ENCODE measurements around the gene HEYL. TPM values are rescaled to one million over a fixed set of nuclear protein-coding genes. Genes with fewer than 3 reads are reported as not detected.

Gene HEYL
- total RNA-seq, 1 experiment from 2014 or later: 8.8 TPM

GRCh38 chr1:39635205-39635870, 4.1 kb downstream of the HEYL start:
- no TSS peak for BruUV-seq (replicated peaks)
- no peak overlapping the region for H3K4me3 ChIP-seq (replicated peaks in 1 of 2; ENCODE audit: low read depth in 1 of 2, low read length in 2 of 2)
- ChIA-PET RAD21 (ENCODE audit: low non-redundant PET in 1 of 2, low total read pairs in 2 of 2, uncharacterized antibody in 2 of 2, unreplicated experiment in 2 of 2) (no interaction called here), CTCF (no interaction called here), POLR2A (no interaction called here)
- TF ChIP-seq SP1 (IDR thresholded peaks at IDR 0.05; ENCODE audit: low read depth) (no peak), POLR2AphosphoS5 (IDR thresholded peaks at IDR 0.05; ENCODE audit: low read depth, low read length) (no peak), SRF (IDR thresholded peaks at IDR 0.05; ENCODE audit: low read depth) (no peak), CEBPB (IDR thresholded peaks at IDR 0.05; ENCODE audit: low read depth) (no peak), JUND (IDR thresholded peaks at IDR 0.05) (no peak), FOSL1 (IDR thresholded peaks at IDR 0.05; ENCODE audit: low read depth) (no peak), TCF7L2 (IDR thresholded peaks at IDR 0.05; ENCODE audit: borderline replicate concordance, extremely low read depth, insufficient read depth, insufficient read length) (no peak), ZNF274 (IDR thresholded peaks at IDR 0.05; ENCODE audit: low read depth, low read length) (no peak)
- DNase-seq (ENCODE audit: low read depth, low spot score) (no peak), ATAC-seq (no peak)
- intact Hi-C loops (cut with micrococcal nuclease): no loop called here
- H3K9me3 ChIP-seq (ENCODE audit: control insufficient read depth in 1 of 2, insufficient read depth in 1 of 2, low read depth in 1 of 2, low read length in 2 of 2): no peaks in the 10 kb centered on the region
- H3K27me3 ChIP-seq (ENCODE audit: insufficient read depth, low read length): no peaks in the 10 kb centered on the region
- H2AFZ ChIP-seq (ENCODE audit: low read depth, low read length, poor library complexity, severe bottlenecking): no peak overlapping the region
- no peak overlapping the region for H3K9ac ChIP-seq (ENCODE audit: low read length)
- no peaks in the 10 kb centered on the region for H3K79me2 ChIP-seq (ENCODE audit: insufficient read depth, low read length)
- H3K4me1 ChIP-seq (ENCODE audit: control insufficient read depth in 1 of 2, insufficient read depth in 2 of 2, low read length in 2 of 2): peaks cover 7 to 14% of the 10 kb centered on the region in 2 experiments
- H3K9me2 ChIP-seq (ENCODE audit: insufficient read depth): no peaks in the 10 kb centered on the region
- H3K27ac ChIP-seq (ENCODE audit: low read depth, low read length): no peak overlapping the region
- peaks cover 0 to 4% of the 10 kb centered on the region in 2 experiments; a peak in 1 of 4 replicates for H3K36me3 ChIP-seq (ENCODE audit: control insufficient read depth in 1 of 2, insufficient read depth in 2 of 2, low read length in 2 of 2)
- H3K4me2 ChIP-seq (ENCODE audit: low read length): no peak overlapping the region
- no peaks in the 10 kb centered on the region for H4K20me1 ChIP-seq (ENCODE audit: insufficient read depth)

GRCh38 chr1:39633422-39633821, 6.0 kb downstream of the HEYL start:
- ChIA-PET POLR2A (no interaction called here), RAD21 (ENCODE audit: low non-redundant PET in 1 of 2, low total read pairs in 2 of 2, uncharacterized antibody in 2 of 2, unreplicated experiment in 2 of 2) (no interaction called here), CTCF (no interaction called here)
- Histone ChIP-seq H3K4me3 (replicated peaks in 1 of 2; ENCODE audit: low read depth in 1 of 2, low read length in 2 of 2) (no peak overlapping the region), H3K36me3 (ENCODE audit: control insufficient read depth in 1 of 2, insufficient read depth in 2 of 2, low read length in 2 of 2) (peaks cover 0 to 4% of the 10 kb centered on the region in 2 experiments; a peak in 2 of 4 replicates), H4K20me1 (ENCODE audit: insufficient read depth) (no peaks in the 10 kb centered on the region), H3K79me2 (ENCODE audit: insufficient read depth, low read length) (no peaks in the 10 kb centered on the region), H3K9me3 (ENCODE audit: control insufficient read depth in 1 of 2, insufficient read depth in 1 of 2, low read depth in 1 of 2, low read length in 2 of 2) (no peaks in the 10 kb centered on the region), H3K9ac (ENCODE audit: low read length) (no peak overlapping the region), H3K9me2 (ENCODE audit: insufficient read depth) (no peaks in the 10 kb centered on the region), H3K27ac (ENCODE audit: low read depth, low read length) (no peak overlapping the region), H2AFZ (ENCODE audit: low read depth, low read length, poor library complexity, severe bottlenecking) (no peak overlapping the region), H3K27me3 (ENCODE audit: insufficient read depth, low read length) (no peaks in the 10 kb centered on the region), H3K4me2 (ENCODE audit: low read length) (no peak overlapping the region), H3K4me1 (ENCODE audit: control insufficient read depth in 1 of 2, insufficient read depth in 2 of 2, low read length in 2 of 2) (peaks cover under 1% of the 10 kb centered on the region in 2 experiments; a peak in 3 of 4 replicates)
- intact Hi-C loops (cut with micrococcal nuclease): no loop called here
- no peak for DNase-seq (ENCODE audit: low read depth, low spot score)
- no peak for ATAC-seq
- BruUV-seq (replicated peaks): no TSS peak
- TF ChIP-seq POLR2A (IDR thresholded peaks at IDR 0.05; ENCODE audit: borderline replicate concordance, extremely low read depth, insufficient read depth, insufficient read length): no peak
- TF ChIP-seq EGR1 (IDR thresholded peaks at IDR 0.05; ENCODE audit: low read depth): no peak
- TF ChIP-seq ZBTB33 (IDR thresholded peaks at IDR 0.05; ENCODE audit: extremely low read depth, insufficient replicate concordance, low read length): no peak
- no peak for TF ChIP-seq JUND (IDR thresholded peaks at IDR 0.05)
- TF ChIP-seq YY1 (IDR thresholded peaks at IDR 0.05; ENCODE audit: extremely low read depth, insufficient replicate concordance, low read depth, low read length): no peak
- TF ChIP-seq TCF7L2 (IDR thresholded peaks at IDR 0.05; ENCODE audit: borderline replicate concordance, extremely low read depth, insufficient read depth, insufficient read length): no peak
- no peak for TF ChIP-seq REST (IDR thresholded peaks at IDR 0.05; ENCODE audit: low read depth)

All from HCT116 (cell line).